Measurements from ENCODE around the gene LIAS.
"Not testable (repeated sequence)": the region's sequence is repeated elsewhere in the genome, so short reads cannot be mapped to it uniquely, and the experiment has no call there.

LIAS gene

DNA sequence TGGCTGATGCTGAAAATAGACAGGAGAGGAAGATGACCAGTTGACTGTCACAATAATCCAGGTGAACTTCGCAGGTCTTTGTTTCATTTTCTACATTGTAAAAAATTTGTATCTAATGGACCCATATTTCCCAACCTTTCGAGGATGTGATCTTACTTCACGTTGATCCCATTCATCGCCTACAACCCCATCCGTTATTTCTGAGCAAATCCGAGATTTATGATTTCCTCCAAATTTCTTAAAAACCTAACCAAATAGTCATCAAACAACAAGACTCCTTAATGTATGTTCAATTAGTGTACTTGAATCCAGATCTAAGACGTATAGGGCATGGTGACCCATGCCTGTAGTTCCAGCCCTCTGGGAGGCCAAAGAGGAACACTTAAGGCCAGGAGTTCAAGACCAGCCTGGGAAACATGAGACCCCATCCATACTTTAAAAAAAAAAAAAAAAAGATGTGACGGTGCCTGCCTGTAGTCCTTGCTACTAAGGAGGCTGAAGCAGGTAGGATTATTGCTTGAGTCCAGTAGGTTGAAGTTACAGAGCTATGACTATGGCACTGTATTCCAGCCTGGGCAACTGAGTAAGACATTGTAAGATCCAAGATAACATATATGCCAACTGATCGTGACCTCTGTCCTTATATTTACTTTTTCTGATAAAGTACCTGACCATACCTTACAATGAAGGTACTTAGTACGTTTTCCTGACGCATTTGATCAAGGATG is 5.8 kb upstream of the LIAS start:
- Histone ChIP-seq H3K27ac (ENCODE audit: low read depth, low read length) (no peak overlapping the region), H3K4me3 (ENCODE audit: low read depth in 1 of 2, low read length in 2 of 2) (no peak overlapping the region), H3K4me1 (ENCODE audit: control insufficient read depth in 1 of 2, insufficient read depth in 2 of 2, low read length in 2 of 2) (peaks cover 17 to 22% of the 10 kb centered on the region in 2 donors), H3K27me3 (ENCODE audit: control insufficient read depth in 1 of 2, insufficient read depth in 2 of 2, low read length in 2 of 2) (no peaks in the 10 kb centered on the region), H3K36me3 (ENCODE audit: control insufficient read depth in 1 of 2, insufficient read depth in 2 of 2, low read length in 2 of 2) (peaks cover 52 to 61% of the 10 kb centered on the region in 2 donors), H3K9ac (ENCODE audit: low read depth in 1 of 2, low read length in 2 of 2) (no peak overlapping the region), H3K9me3 (ENCODE audit: control insufficient read depth in 1 of 2, low read length in 2 of 2) (no peaks in the 10 kb centered on the region)

- H3K4me1 ChIP-seq (ENCODE audit: control insufficient read depth in 1 of 2, insufficient read depth in 2 of 2, low read length in 2 of 2) = peaks cover 17 to 22% of the 10 kb centered on the region in 2 donors
- no peaks in the 10 kb centered on the region for H3K9me3 ChIP-seq (ENCODE audit: control insufficient read depth in 1 of 2, low read length in 2 of 2)
- no peak overlapping the region for H3K9ac ChIP-seq (ENCODE audit: low read depth in 1 of 2, low read length in 2 of 2)
- H3K27ac ChIP-seq (ENCODE audit: low read depth, low read length) = no peak overlapping the region
- H3K36me3 ChIP-seq (ENCODE audit: control insufficient read depth in 1 of 2, insufficient read depth in 2 of 2, low read length in 2 of 2) = peaks cover 52 to 61% of the 10 kb centered on the region in 2 donors
- H3K4me3 ChIP-seq (ENCODE audit: low read depth in 1 of 2, low read length in 2 of 2) = no peak overlapping the region
- no peaks in the 10 kb centered on the region for H3K27me3 ChIP-seq (ENCODE audit: control insufficient read depth in 1 of 2, insufficient read depth in 2 of 2, low read length in 2 of 2)
Observed at GRCh38 chr4:39453738-39454137, 5.1 kb upstream of the LIAS start.

- no peak overlapping the region for H3K9ac ChIP-seq (ENCODE audit: low read depth in 1 of 2, low read length in 2 of 2)
- H3K4me1 ChIP-seq (ENCODE audit: control insufficient read depth in 1 of 2, insufficient read depth in 2 of 2, low read length in 2 of 2) = peaks cover 22 to 23% of the 10 kb centered on the region in 2 donors
- no peaks in the 10 kb centered on the region for H3K27me3 ChIP-seq (ENCODE audit: control insufficient read depth in 1 of 2, insufficient read depth in 2 of 2, low read length in 2 of 2)
- H3K36me3 ChIP-seq (ENCODE audit: control insufficient read depth in 1 of 2, insufficient read depth in 2 of 2, low read length in 2 of 2) = peaks cover 52 to 61% of the 10 kb centered on the region in 2 donors
- no peak overlapping the region for H3K27ac ChIP-seq (ENCODE audit: low read depth, low read length)
- no peaks in the 10 kb centered on the region for H3K9me3 ChIP-seq (ENCODE audit: control insufficient read depth in 1 of 2, low read length in 2 of 2)
- H3K4me3 ChIP-seq (ENCODE audit: low read depth in 1 of 2, low read length in 2 of 2) = no peak overlapping the region
Observed at GRCh38 chr4:39455486-39455885, 3.4 kb upstream of the LIAS start.

- no peaks in the 10 kb centered on the region for H3K27me3 ChIP-seq (ENCODE audit: control insufficient read depth in 1 of 2, insufficient read depth in 2 of 2, low read length in 2 of 2)
- no peaks in the 10 kb centered on the region for H3K9me3 ChIP-seq (ENCODE audit: control insufficient read depth in 1 of 2, low read length in 2 of 2)
- H3K4me3 ChIP-seq (ENCODE audit: low read depth in 1 of 2, low read length in 2 of 2) = peak overlapping the region; percentile 79 to 85
- no peak overlapping the region for H3K27ac ChIP-seq (ENCODE audit: low read depth, low read length)
- H3K4me1 ChIP-seq (ENCODE audit: control insufficient read depth in 1 of 2, insufficient read depth in 2 of 2, low read length in 2 of 2) = peaks cover 22 to 23% of the 10 kb centered on the region in 2 donors
- peak overlapping the region; percentile 91 to 99 for H3K9ac ChIP-seq (ENCODE audit: low read depth in 1 of 2, low read length in 2 of 2)
- H3K36me3 ChIP-seq (ENCODE audit: control insufficient read depth in 1 of 2, insufficient read depth in 2 of 2, low read length in 2 of 2) = peaks cover 45 to 53% of the 10 kb centered on the region in 2 donors
Observed at GRCh38 chr4:39456946-39457763, 1.7 kb upstream of the LIAS start.

DNA sequence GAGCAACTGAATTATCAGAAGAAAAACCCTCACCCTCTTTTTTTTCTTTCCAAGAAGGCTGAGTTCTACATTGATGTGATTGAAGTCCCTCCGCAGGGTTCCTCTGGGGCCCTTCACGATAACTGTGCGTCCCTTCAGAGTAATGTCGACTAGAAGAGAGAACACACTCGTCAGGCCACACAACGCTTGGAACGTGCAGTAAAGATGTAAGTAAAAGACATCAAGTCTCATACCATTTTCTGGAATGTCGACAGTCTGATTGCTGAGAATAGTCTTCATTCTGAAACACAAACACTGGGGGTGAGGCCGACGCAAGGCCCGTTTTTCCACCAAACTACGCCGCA is 723 bp upstream of the LIAS start:
- Histone ChIP-seq H3K36me3 (ENCODE audit: control insufficient read depth in 1 of 2, insufficient read depth in 2 of 2, low read length in 2 of 2) (peaks cover 36 to 48% of the 10 kb centered on the region in 2 donors), H3K27ac (ENCODE audit: low read depth, low read length) (peak overlapping the region; percentile 96), H3K4me1 (ENCODE audit: control insufficient read depth in 1 of 2, insufficient read depth in 2 of 2, low read length in 2 of 2) (peaks cover 22 to 23% of the 10 kb centered on the region in 2 donors)

GRCh38 chr4:39464886-39465501 is 6.1 kb downstream of the LIAS start:
- Histone ChIP-seq H3K4me1 (ENCODE audit: control insufficient read depth in 1 of 2, insufficient read depth in 2 of 2, low read length in 2 of 2) (peaks cover 3 to 5% of the 10 kb centered on the region in 2 donors), H3K36me3 (ENCODE audit: control insufficient read depth in 1 of 2, insufficient read depth in 2 of 2, low read length in 2 of 2) (peaks cover 7 to 31% of the 10 kb centered on the region in 2 donors), H3K27ac (ENCODE audit: low read depth, low read length) (no peak overlapping the region)

More for the DNA sequence above, 723 bp upstream of the LIAS start:
- Histone ChIP-seq H3K4me3 (ENCODE audit: low read depth in 1 of 2, low read length in 2 of 2) (peak overlapping the region; percentile 79 to 85), H3K9ac (ENCODE audit: low read depth in 1 of 2, low read length in 2 of 2) (peak overlapping the region; percentile 91 to 99)
- H3K9me3 ChIP-seq (ENCODE audit: control insufficient read depth in 1 of 2, low read length in 2 of 2); H3K27me3 ChIP-seq (ENCODE audit: control insufficient read depth in 1 of 2, insufficient read depth in 2 of 2, low read length in 2 of 2): not testable (repeated sequence)

DNA sequence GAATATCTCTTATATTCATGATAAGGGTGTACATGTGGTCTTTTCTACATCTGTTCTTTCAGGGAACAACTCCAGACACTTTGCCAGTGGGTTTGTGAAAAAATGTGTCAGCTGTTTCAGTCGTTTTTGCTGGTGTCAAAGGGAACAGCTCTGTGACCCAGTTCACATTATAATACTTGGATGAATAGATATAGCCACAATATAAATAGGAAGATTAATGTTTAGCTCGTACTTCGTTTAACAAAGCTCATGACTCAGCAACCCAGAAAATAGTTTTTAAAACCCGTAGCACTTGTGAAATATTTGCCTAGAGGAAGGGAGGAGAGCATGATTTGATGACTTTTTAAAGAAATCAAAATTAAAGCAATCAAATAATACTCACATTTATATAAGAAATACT is 7.9 kb downstream of the LIAS start:
- Histone ChIP-seq H3K9ac (ENCODE audit: low read depth in 1 of 2, low read length in 2 of 2) (no peak overlapping the region), H3K9me3 (ENCODE audit: control insufficient read depth in 1 of 2, low read length in 2 of 2) (no peaks in the 10 kb centered on the region), H3K4me1 (ENCODE audit: control insufficient read depth in 1 of 2, insufficient read depth in 2 of 2, low read length in 2 of 2) (peaks cover 3 to 5% of the 10 kb centered on the region in 2 donors), H3K36me3 (ENCODE audit: control insufficient read depth in 1 of 2, insufficient read depth in 2 of 2, low read length in 2 of 2) (peaks cover 7 to 34% of the 10 kb centered on the region in 2 donors), H3K27me3 (ENCODE audit: control insufficient read depth in 1 of 2, insufficient read depth in 2 of 2, low read length in 2 of 2) (no peaks in the 10 kb centered on the region), H3K27ac (ENCODE audit: low read depth, low read length) (no peak overlapping the region), H3K4me3 (ENCODE audit: low read depth in 1 of 2, low read length in 2 of 2) (no peak overlapping the region)

More at GRCh38 chr4:39464886-39465501, 6.1 kb downstream of the LIAS start:
- H3K9ac ChIP-seq (ENCODE audit: low read depth in 1 of 2, low read length in 2 of 2) = no peak overlapping the region
- H3K9me3 ChIP-seq (ENCODE audit: control insufficient read depth in 1 of 2, low read length in 2 of 2) = no peaks in the 10 kb centered on the region
- no peaks in the 10 kb centered on the region for H3K27me3 ChIP-seq (ENCODE audit: control insufficient read depth in 1 of 2, insufficient read depth in 2 of 2, low read length in 2 of 2)
- H3K4me3 ChIP-seq (ENCODE audit: low read depth in 1 of 2, low read length in 2 of 2) = no peak overlapping the region

DNA sequence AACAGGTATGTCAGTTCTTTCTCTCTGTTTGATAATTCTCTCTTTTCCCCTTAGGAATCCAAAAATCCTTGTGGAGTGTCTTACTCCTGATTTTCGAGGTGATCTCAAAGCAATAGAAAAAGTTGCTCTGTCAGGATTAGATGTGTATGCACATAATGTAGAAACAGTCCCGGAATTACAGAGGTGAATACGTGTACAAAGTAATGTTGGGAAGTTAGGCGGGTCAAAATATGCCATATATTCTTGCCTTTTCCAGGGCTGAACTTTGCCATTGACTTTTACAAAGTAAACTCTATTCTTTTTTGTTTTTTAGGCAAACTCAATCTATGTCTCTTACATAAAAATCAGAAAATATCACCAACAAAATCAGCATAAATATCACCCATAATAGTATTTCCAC is 8.6 kb downstream of the LIAS start:
- peaks cover 7 to 40% of the 10 kb centered on the region in 2 donors for H3K36me3 ChIP-seq (ENCODE audit: control insufficient read depth in 1 of 2, insufficient read depth in 2 of 2, low read length in 2 of 2)
- H3K4me1 ChIP-seq (ENCODE audit: control insufficient read depth in 1 of 2, insufficient read depth in 2 of 2, low read length in 2 of 2) = peaks cover 3 to 5% of the 10 kb centered on the region in 2 donors
- no peaks in the 10 kb centered on the region for H3K27me3 ChIP-seq (ENCODE audit: control insufficient read depth in 1 of 2, insufficient read depth in 2 of 2, low read length in 2 of 2)
- no peak overlapping the region for H3K9ac ChIP-seq (ENCODE audit: low read depth in 1 of 2, low read length in 2 of 2)
- no peak overlapping the region for H3K4me3 ChIP-seq (ENCODE audit: low read depth in 1 of 2, low read length in 2 of 2)
- no peaks in the 10 kb centered on the region for H3K9me3 ChIP-seq (ENCODE audit: control insufficient read depth in 1 of 2, low read length in 2 of 2)
- no peak overlapping the region for H3K27ac ChIP-seq (ENCODE audit: low read depth, low read length)

DNA sequence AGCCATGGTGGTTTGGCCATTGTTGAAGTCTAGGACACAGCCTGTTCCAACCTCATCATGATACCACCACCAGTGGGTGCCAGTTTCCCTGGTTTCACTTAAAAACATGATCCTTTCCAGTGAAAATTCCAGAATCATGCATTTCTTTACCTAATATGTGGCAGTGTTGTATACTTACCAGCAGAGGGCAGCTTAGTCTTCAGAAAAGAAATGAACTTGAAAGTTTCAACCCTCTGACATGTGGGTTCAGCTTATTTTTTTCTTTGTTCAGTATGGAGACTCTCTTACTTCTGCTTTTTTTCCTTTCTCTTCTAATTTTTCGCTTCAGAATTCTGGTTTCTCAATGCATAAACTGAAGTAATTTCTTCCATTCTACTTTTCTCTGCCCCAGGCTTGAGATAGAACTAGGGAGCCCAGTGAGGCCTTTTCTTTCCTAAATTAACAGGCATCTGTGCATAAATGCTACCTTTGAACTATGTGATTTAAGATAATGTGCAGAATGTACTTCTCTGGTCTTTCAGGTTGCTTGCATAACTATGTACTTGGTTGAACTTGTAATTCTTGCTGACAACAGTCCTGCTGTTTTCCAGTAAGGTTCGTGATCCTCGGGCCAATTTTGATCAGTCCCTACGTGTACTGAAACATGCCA is 10.7 kb downstream of the LIAS start:
- H3K9me3 ChIP-seq (ENCODE audit: control insufficient read depth in 1 of 2, low read length in 2 of 2) = no peaks in the 10 kb centered on the region
- H3K4me1 ChIP-seq (ENCODE audit: control insufficient read depth in 1 of 2, insufficient read depth in 2 of 2, low read length in 2 of 2) = peaks cover 3 to 5% of the 10 kb centered on the region in 2 donors
- peaks cover 7 to 26% of the 10 kb centered on the region in 2 donors for H3K36me3 ChIP-seq (ENCODE audit: control insufficient read depth in 1 of 2, insufficient read depth in 2 of 2, low read length in 2 of 2)
- no peak overlapping the region for H3K4me3 ChIP-seq (ENCODE audit: low read depth in 1 of 2, low read length in 2 of 2)
- peak overlapping the region in 1 of 2 donors; percentile 54 for H3K9ac ChIP-seq (ENCODE audit: low read depth in 1 of 2, low read length in 2 of 2)
- H3K27me3 ChIP-seq (ENCODE audit: control insufficient read depth in 1 of 2, insufficient read depth in 2 of 2, low read length in 2 of 2) = no peaks in the 10 kb centered on the region
- no peak overlapping the region for H3K27ac ChIP-seq (ENCODE audit: low read depth, low read length)

Measured in duodenal mucosa (tissue), 2 donors.